Measurements from ENCODE around the gene ESYT2. TPM values are rescaled to one million over a fixed set of nuclear protein-coding genes. Genes with fewer than 3 reads are reported as not detected.

ESYT2 gene
- total RNA-seq, 2 donors from 2014 or later: 30.7 to 36.9 TPM

- Histone ChIP-seq H3K27ac (ENCODE audit: low read depth, low read length) (no peak overlapping the region), H3K27me3 (ENCODE audit: control insufficient read depth, insufficient read depth, low read length, poor library complexity, severe bottlenecking) (no peaks in the 10 kb centered on the region), H3K9me3 (ENCODE audit: control insufficient read depth, low read length) (no peaks in the 10 kb centered on the region), H3K36me3 (ENCODE audit: control insufficient read depth, insufficient read depth, low read length) (no peaks in the 10 kb centered on the region), H3K9ac (ENCODE audit: extremely low read depth, low read length, poor library complexity, severe bottlenecking) (no peak overlapping the region), H3K4me1 (ENCODE audit: control insufficient read depth, insufficient read depth, low read length) (no peaks in the 10 kb centered on the region), H3K4me3 (ENCODE audit: low read length) (no peak overlapping the region)
- Mint-ChIP-seq H3K4me3 (peak overlapping the region; percentile 65), H3K9me3 (peaks cover 8% of the 10 kb centered on the region), H3K27ac (no peak overlapping the region), H3K27me3 (ENCODE audit: insufficient read depth) (no peaks in the 10 kb centered on the region), H3K36me3 (ENCODE audit: low read depth) (peaks cover 13% of the 10 kb centered on the region), H3K4me1 (peaks cover 26% of the 10 kb centered on the region)
- DNase-seq: no peak
- TF ChIP-seq, protein P1, sequence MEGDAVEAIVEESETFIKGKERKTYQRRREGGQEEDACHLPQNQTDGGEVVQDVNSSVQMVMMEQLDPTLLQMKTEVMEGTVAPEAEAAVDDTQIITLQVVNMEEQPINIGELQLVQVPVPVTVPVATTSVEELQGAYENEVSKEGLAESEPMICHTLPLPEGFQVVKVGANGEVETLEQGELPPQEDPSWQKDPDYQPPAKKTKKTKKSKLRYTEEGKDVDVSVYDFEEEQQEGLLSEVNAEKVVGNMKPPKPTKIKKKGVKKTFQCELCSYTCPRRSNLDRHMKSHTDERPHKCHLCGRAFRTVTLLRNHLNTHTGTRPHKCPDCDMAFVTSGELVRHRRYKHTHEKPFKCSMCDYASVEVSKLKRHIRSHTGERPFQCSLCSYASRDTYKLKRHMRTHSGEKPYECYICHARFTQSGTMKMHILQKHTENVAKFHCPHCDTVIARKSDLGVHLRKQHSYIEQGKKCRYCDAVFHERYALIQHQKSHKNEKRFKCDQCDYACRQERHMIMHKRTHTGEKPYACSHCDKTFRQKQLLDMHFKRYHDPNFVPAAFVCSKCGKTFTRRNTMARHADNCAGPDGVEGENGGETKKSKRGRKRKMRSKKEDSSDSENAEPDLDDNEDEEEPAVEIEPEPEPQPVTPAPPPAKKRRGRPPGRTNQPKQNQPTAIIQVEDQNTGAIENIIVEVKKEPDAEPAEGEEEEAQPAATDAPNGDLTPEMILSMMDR (conservative IDR thresholded peaks at IDR 0.05): no peak
- WGBS, 2 experiments (ENCODE audit: insufficient coverage in 1 of 2, insufficient read length in 1 of 2): 94 to 100% methylated on average over 5 to 10 of the region's 11 CpGs
These were observed 32.8 kb upstream of the ESYT2 start for GRCh38 chr7:158861936-158862704.

GRCh38 chr7:158861004-158861787 is 31.9 kb upstream of the ESYT2 start:
- H3K4me1 Mint-ChIP-seq: peaks cover 26% of the 10 kb centered on the region
- Histone ChIP-seq H3K36me3 (ENCODE audit: control insufficient read depth, insufficient read depth, low read length) (no peaks in the 10 kb centered on the region), H3K9me3 (ENCODE audit: control insufficient read depth, low read length) (no peaks in the 10 kb centered on the region), H3K27ac (ENCODE audit: low read depth, low read length) (no peak overlapping the region), H3K9ac (ENCODE audit: extremely low read depth, low read length, poor library complexity, severe bottlenecking) (no peak overlapping the region), H3K27me3 (ENCODE audit: control insufficient read depth, insufficient read depth, low read length, poor library complexity, severe bottlenecking) (no peaks in the 10 kb centered on the region), H3K4me1 (ENCODE audit: control insufficient read depth, insufficient read depth, low read length) (no peaks in the 10 kb centered on the region), H3K4me3 (ENCODE audit: low read length) (no peak overlapping the region)
- H3K9me3 Mint-ChIP-seq: peaks cover 8% of the 10 kb centered on the region
- TF ChIP-seq, protein P1 (conservative IDR thresholded peaks at IDR 0.05): no peak
- no peaks in the 10 kb centered on the region for H3K27me3 Mint-ChIP-seq (ENCODE audit: insufficient read depth)
- no peak overlapping the region for H3K4me3 Mint-ChIP-seq
- peak overlapping the region; percentile 42 for H3K27ac Mint-ChIP-seq
- H3K36me3 Mint-ChIP-seq (ENCODE audit: low read depth): peaks cover 12% of the 10 kb centered on the region
- WGBS, 2 experiments (ENCODE audit: insufficient coverage in 1 of 2, insufficient read length in 1 of 2): 64 to 69% methylated on average over 10 to 15 of the region's 15 CpGs
- no peak for DNase-seq

- H3K27ac Mint-ChIP-seq: peak overlapping the region; percentile 28
- no peaks in the 10 kb centered on the region for H3K27me3 Mint-ChIP-seq (ENCODE audit: insufficient read depth)
- H3K4me3 Mint-ChIP-seq: no peak overlapping the region
- peaks cover 26% of the 10 kb centered on the region for H3K4me1 Mint-ChIP-seq
- H3K36me3 Mint-ChIP-seq (ENCODE audit: low read depth): peaks cover 12% of the 10 kb centered on the region
- TF ChIP-seq, protein P1 (conservative IDR thresholded peaks at IDR 0.05): no peak
- H3K9me3 ChIP-seq (ENCODE audit: control insufficient read depth, low read length): no peaks in the 10 kb centered on the region
- H3K27me3 ChIP-seq (ENCODE audit: control insufficient read depth, insufficient read depth, low read length, poor library complexity, severe bottlenecking): no peaks in the 10 kb centered on the region
- no peak for DNase-seq
- no peak overlapping the region for H3K9ac ChIP-seq (ENCODE audit: extremely low read depth, low read length, poor library complexity, severe bottlenecking)
- no peaks in the 10 kb centered on the region for H3K4me1 ChIP-seq (ENCODE audit: control insufficient read depth, insufficient read depth, low read length)
- no peaks in the 10 kb centered on the region for H3K36me3 ChIP-seq (ENCODE audit: control insufficient read depth, insufficient read depth, low read length)
- WGBS, 2 experiments (ENCODE audit: insufficient coverage in 1 of 2, insufficient read length in 1 of 2): 100% methylated on average over 1 of the region's 1 CpG; no CpG with 5 or more reads in 1 of the 2 experiments
- peaks cover 8% of the 10 kb centered on the region for H3K9me3 Mint-ChIP-seq
- H3K27ac ChIP-seq (ENCODE audit: low read depth, low read length): no peak overlapping the region
- H3K4me3 ChIP-seq (ENCODE audit: low read length): no peak overlapping the region
These were observed 31.1 kb upstream of the ESYT2 start for GRCh38 chr7:158860394-158860793.
